ENCODE data around the gene FREM1. TPM values are rescaled to one million over a fixed set of nuclear protein-coding genes. Genes with fewer than 3 reads are reported as not detected.
"Not testable (repeated sequence)": the region's sequence is repeated elsewhere in the genome, so short reads cannot be mapped to it uniquely, and the experiment has no call there.

The FREM1 gene
- total RNA-seq, 1 experiment from 2014 or later = 0.43 TPM

- H3K27me3 ChIP-seq = no peaks in the 10 kb centered on the region
- no peaks in the 10 kb centered on the region for H3K36me3 ChIP-seq
- no peaks in the 10 kb centered on the region for H3K9me3 ChIP-seq
- DNase-seq = peak; percentile 71
- H3K4me3 ChIP-seq = peak overlapping the region; percentile 27
These were observed 14.3 kb upstream of the FREM1 start for GRCh38 chr9:14924230-14925219.

- Histone ChIP-seq H3K36me3 (no peaks in the 10 kb centered on the region), H3K4me3 (no peak overlapping the region), H3K9me3 (no peaks in the 10 kb centered on the region), H3K27me3 (no peaks in the 10 kb centered on the region)
- no peak for DNase-seq
These were observed 13.5 kb upstream of the FREM1 start for GRCh38 chr9:14923701-14924100.

GRCh38 chr9:14920805-14921204, 10.6 kb upstream of the FREM1 start:
- not testable (repeated sequence) for H3K36me3 ChIP-seq, H3K9me3 ChIP-seq, H3K4me3 ChIP-seq, H3K27me3 ChIP-seq, DNase-seq

GRCh38 chr9:14913366-14913765, 3.1 kb upstream of the FREM1 start:
- Histone ChIP-seq H3K27me3 (peaks cover 5% of the 10 kb centered on the region; the same call in 1 of the 2 replicates), H3K36me3 (no peaks in the 10 kb centered on the region), H3K4me3 (no peak overlapping the region), H3K9me3 (no peaks in the 10 kb centered on the region)
- DNase-seq = no peak

- peaks cover 5% of the 10 kb centered on the region; the same call in 1 of the 2 replicates for H3K27me3 ChIP-seq
- H3K9me3 ChIP-seq = no peaks in the 10 kb centered on the region
- H3K4me3 ChIP-seq = no peak overlapping the region
- DNase-seq = no peak
- no peaks in the 10 kb centered on the region for H3K36me3 ChIP-seq
These were observed 2.6 kb upstream of the FREM1 start for GRCh38 chr9:14912859-14913258.

- no peak for DNase-seq
- H3K4me3 ChIP-seq = no peak overlapping the region
- H3K36me3 ChIP-seq = no peaks in the 10 kb centered on the region
- no peaks in the 10 kb centered on the region for H3K9me3 ChIP-seq
- H3K27me3 ChIP-seq = peaks cover 5% of the 10 kb centered on the region; the same call in 1 of the 2 replicates
These were observed 818 bp upstream of the FREM1 start for GRCh38 chr9:14911046-14911445.

- Histone ChIP-seq H3K27me3 (peaks cover 3% of the 10 kb centered on the region; the same call in 1 of the 2 replicates), H3K36me3 (no peaks in the 10 kb centered on the region)
- DNase-seq = no peak
These were observed 647 bp downstream of the FREM1 start for GRCh38 chr9:14909601-14909960.

GRCh38 chr9:14909181-14909580, 1.0 kb downstream of the FREM1 start:
- DNase-seq = no peak
- peaks cover 5% of the 10 kb centered on the region for H3K27me3 ChIP-seq
- no peaks in the 10 kb centered on the region for H3K36me3 ChIP-seq
- no peaks in the 10 kb centered on the region for H3K9me3 ChIP-seq
- H3K4me3 ChIP-seq = no peak overlapping the region

More at GRCh38 chr9:14909601-14909960, 647 bp downstream of the FREM1 start:
- Histone ChIP-seq H3K9me3 (no peaks in the 10 kb centered on the region), H3K4me3 (no peak overlapping the region)

- DNase-seq = no peak
- H3K36me3 ChIP-seq = no peaks in the 10 kb centered on the region
- H3K27me3 ChIP-seq = peaks cover 6% of the 10 kb centered on the region
- no peak overlapping the region for H3K4me3 ChIP-seq
- H3K9me3 ChIP-seq = no peaks in the 10 kb centered on the region
These were observed 1.7 kb downstream of the FREM1 start for GRCh38 chr9:14908295-14909180.

GRCh38 chr9:14907696-14908095, 2.5 kb downstream of the FREM1 start:
- Histone ChIP-seq H3K9me3 (no peaks in the 10 kb centered on the region), H3K27me3 (peaks cover 6% of the 10 kb centered on the region), H3K4me3 (no peak overlapping the region), H3K36me3 (no peaks in the 10 kb centered on the region)
- DNase-seq = no peak

GRCh38 chr9:14907360-14907685, 2.9 kb downstream of the FREM1 start:
- Histone ChIP-seq H3K27me3 (peaks cover 6% of the 10 kb centered on the region), H3K9me3 (no peaks in the 10 kb centered on the region), H3K36me3 (no peaks in the 10 kb centered on the region), H3K4me3 (no peak overlapping the region)
- no peak for DNase-seq

- DNase-seq = no peak
- H3K36me3 ChIP-seq = no peaks in the 10 kb centered on the region
- H3K27me3 ChIP-seq = peaks cover 3% of the 10 kb centered on the region; the same call in 1 of the 2 replicates
- no peaks in the 10 kb centered on the region for H3K9me3 ChIP-seq
- no peak overlapping the region for H3K4me3 ChIP-seq
These were observed 3.4 kb downstream of the FREM1 start for GRCh38 chr9:14906644-14907359.

- Histone ChIP-seq H3K36me3 (no peaks in the 10 kb centered on the region), H3K4me3 (no peak overlapping the region), H3K9me3 (no peaks in the 10 kb centered on the region), H3K27me3 (peaks cover 4% of the 10 kb centered on the region)
- DNase-seq = no peak
These were observed 4.2 kb downstream of the FREM1 start for GRCh38 chr9:14906000-14906399.

GRCh38 chr9:14903040-14903439, 7.2 kb downstream of the FREM1 start:
- H3K4me3 ChIP-seq = no peak overlapping the region

GRCh38 chr9:14902561-14902960, 7.7 kb downstream of the FREM1 start:
- H3K36me3 ChIP-seq = no peaks in the 10 kb centered on the region
- peaks cover 6% of the 10 kb centered on the region for H3K27me3 ChIP-seq
- no peak overlapping the region for H3K4me3 ChIP-seq
- no peak for DNase-seq
- H3K9me3 ChIP-seq = no peaks in the 10 kb centered on the region

More at GRCh38 chr9:14903040-14903439, 7.2 kb downstream of the FREM1 start:
- H3K27me3 ChIP-seq = peaks cover 6% of the 10 kb centered on the region
- DNase-seq = no peak
- H3K36me3 ChIP-seq = no peaks in the 10 kb centered on the region
- no peaks in the 10 kb centered on the region for H3K9me3 ChIP-seq

- Histone ChIP-seq H3K9me3 (no peaks in the 10 kb centered on the region), H3K27me3 (peaks cover 6% of the 10 kb centered on the region), H3K4me3 (no peak overlapping the region), H3K36me3 (no peaks in the 10 kb centered on the region)
- no peak for DNase-seq
These were observed 10.4 kb downstream of the FREM1 start for GRCh38 chr9:14899815-14900193.
